HG02798 (cell line): ENCODE measurements around the gene DYSF.

Source experiments
- ATAC-seq: cut with Tn5 transposase; IDR thresholded peaks from one replicate; pipeline ENCODE4 v1.9.1; 2021; ENCODE audit warnings: mild to moderate bottlenecking; ENCODE audit not compliant: unreplicated experiment, poor library complexity

DYSF gene

DNA sequence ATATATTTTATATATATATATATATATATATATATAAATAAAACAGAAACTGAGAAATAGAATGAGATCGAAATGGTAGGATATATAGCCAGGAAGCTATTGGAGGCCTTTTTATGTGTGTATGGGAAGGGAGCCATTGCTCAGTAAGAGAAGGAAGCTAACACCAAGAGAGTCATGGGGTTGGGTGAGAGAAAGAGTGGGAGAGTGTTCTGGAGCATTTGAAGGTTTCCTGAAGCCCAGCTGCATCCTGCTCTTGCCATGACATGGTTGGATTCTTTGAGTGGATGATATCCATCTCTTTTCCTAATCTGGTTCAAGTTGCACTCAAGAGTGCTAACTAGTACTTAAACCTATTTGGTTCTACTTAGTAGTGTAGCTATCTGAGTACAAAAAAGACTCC lies 282.3 kb downstream of the DYSF start:
- ATAC-seq: no peak
